HG02588 (cell line): ENCODE results near the gene CPNE4.
"Not testable (repeated sequence)": the region's sequence is repeated elsewhere in the genome, so short reads cannot be mapped to it uniquely, and the experiment has no call there.

Experiments
- ATAC-seq: cut with Tn5 transposase; IDR thresholded peaks from one replicate; pipeline ENCODE4 v1.9.1; 2021; ENCODE audit warnings: mild to moderate bottlenecking, moderate library complexity; ENCODE audit not compliant: unreplicated experiment

CPNE4 gene

GRCh38 chr3:132034486-132035464 is at the start of gene CPNE4:
TSS of gene CPNE4 (minus strand) at chr3:132035014.
- ATAC-seq, result no peak

GRCh38 chr3:132083583-132084279 is 48.9 kb upstream of the CPNE4 start:
- ATAC-seq, result no peak

- ATAC-seq, result no peak
Observed at GRCh38 chr3:132083159-132083558, 48.3 kb upstream of the CPNE4 start.

GRCh38 chr3:132079147-132079546 is 44.3 kb upstream of the CPNE4 start:
- ATAC-seq, result no peak

- ATAC-seq, result no peak
Observed at GRCh38 chr3:132073771-132074170, 39.0 kb upstream of the CPNE4 start.

- no peak for ATAC-seq
Observed at GRCh38 chr3:132071043-132071442, 36.2 kb upstream of the CPNE4 start.

GRCh38 chr3:132064114-132064513 is 29.3 kb upstream of the CPNE4 start:
- ATAC-seq, result no peak

GRCh38 chr3:132062535-132062934 is 27.7 kb upstream of the CPNE4 start:
- ATAC-seq, result no peak

- no peak for ATAC-seq
Observed at GRCh38 chr3:132055872-132056271, 21.1 kb upstream of the CPNE4 start.

GRCh38 chr3:132047209-132047608 is 12.4 kb upstream of the CPNE4 start:
- no peak for ATAC-seq

- ATAC-seq, result not testable (repeated sequence)
Observed at GRCh38 chr3:132044874-132045273, 10.1 kb upstream of the CPNE4 start.

- ATAC-seq, result no peak
Observed at GRCh38 chr3:132042681-132043080, 7.9 kb upstream of the CPNE4 start.

- ATAC-seq, result no peak
Observed at GRCh38 chr3:132038198-132038825, 3.5 kb upstream of the CPNE4 start.

GRCh38 chr3:132037581-132037980 is 2.8 kb upstream of the CPNE4 start:
- no peak for ATAC-seq

GRCh38 chr3:132037056-132037455 is 2.2 kb upstream of the CPNE4 start:
- ATAC-seq, result no peak

- ATAC-seq, result no peak
Observed at GRCh38 chr3:132034097-132034485, 723 bp downstream of the CPNE4 start.

GRCh38 chr3:132033471-132033870 is 1.3 kb downstream of the CPNE4 start:
- no peak for ATAC-seq

GRCh38 chr3:132032959-132033358 is 1.9 kb downstream of the CPNE4 start:
- no peak for ATAC-seq

- ATAC-seq, result peak; percentile 94
Observed at GRCh38 chr3:132029182-132029902, 5.5 kb downstream of the CPNE4 start.

GRCh38 chr3:132022914-132023313 is 11.9 kb downstream of the CPNE4 start:
- ATAC-seq, result no peak

- ATAC-seq, result no peak
Observed at GRCh38 chr3:132020058-132020457, 14.8 kb downstream of the CPNE4 start.
